Stimulated activated naive CD8-positive, alpha-beta T cell treated with anti-CD3 and anti-CD28 coated beads, Interleukin-15, Interleukin-2, amounts not matched to agents 100 U/mL and 50 U/mL, for 24 hours (primary cell): ENCODE measurements around the gene SNCG.
"Not testable (repeated sequence)": the region's sequence is repeated elsewhere in the genome, so short reads cannot be mapped to it uniquely, and the experiment has no call there.

Experiments
- ATAC-seq: fragments of 150-1000 bp; cut with Tn5 transposase; one replicate; pipeline ENCODE4 v1.10.0; 2021
- DNase-seq: peaks from one replicate; pipeline ENCODE4 v3.0.0; 2021

SNCG gene

GRCh38 chr10:86978457-86978856 lies 20.1 kb downstream of the SNCG start:
- not testable (repeated sequence) for ATAC-seq

GRCh38 chr10:86979296-86979818 lies 21.0 kb downstream of the SNCG start:
- no peak for DNase-seq
- no peak for ATAC-seq

More at GRCh38 chr10:86978457-86978856, 20.1 kb downstream of the SNCG start:
- DNase-seq, result not testable (repeated sequence)

- ATAC-seq (no peak), DNase-seq (no peak)
These were observed 21.6 kb downstream of the SNCG start for GRCh38 chr10:86979977-86980448.

DNA sequence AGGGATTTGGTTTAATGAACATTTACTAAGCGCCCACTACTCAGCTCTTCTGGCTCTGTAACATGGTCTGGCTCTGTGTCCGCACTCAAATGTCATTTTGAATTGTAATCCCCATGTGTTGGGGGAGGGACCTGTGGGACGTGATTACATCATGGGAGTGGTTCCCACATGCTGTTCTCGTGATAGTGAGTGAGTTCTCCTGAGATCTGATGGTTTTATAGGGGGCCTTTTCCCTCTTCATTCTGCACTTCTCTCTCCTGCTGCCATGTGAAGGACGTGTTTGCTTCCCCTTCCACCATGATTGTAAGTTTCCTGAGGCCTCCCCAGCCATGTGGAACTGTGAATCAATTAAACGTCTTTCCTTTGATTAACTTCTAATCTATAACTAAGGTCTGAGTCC lies 22.6 kb downstream of the SNCG start:
- not testable (repeated sequence) for ATAC-seq, DNase-seq

- DNase-seq, result no peak
These were observed 23.3 kb downstream of the SNCG start for GRCh38 chr10:86981716-86982115.

DNA sequence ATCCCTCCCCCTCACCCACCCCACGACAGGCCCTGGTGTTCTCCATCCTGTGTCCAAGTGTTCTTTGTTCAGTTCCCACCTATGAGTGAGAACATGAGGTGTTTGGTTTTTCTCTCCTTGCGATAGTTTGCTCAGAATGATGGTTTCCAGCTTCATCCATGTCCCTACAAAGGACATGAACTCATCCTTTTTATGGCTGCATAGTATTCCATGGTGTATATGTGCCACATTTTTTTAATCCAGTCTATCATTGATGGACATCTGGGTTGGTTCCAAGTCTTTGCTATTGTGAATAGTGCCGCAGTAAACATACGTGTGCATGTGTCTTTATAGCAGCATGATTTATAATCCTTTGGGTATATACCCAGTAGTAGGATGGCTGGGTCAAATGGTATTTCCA lies 26.1 kb downstream of the SNCG start:
- not testable (repeated sequence) for ATAC-seq, DNase-seq

More at GRCh38 chr10:86981716-86982115, 23.3 kb downstream of the SNCG start:
- no peak for ATAC-seq

GRCh38 chr10:86988520-86988919 lies 30.1 kb downstream of the SNCG start:
- no peak for ATAC-seq
- DNase-seq, result no peak

DNA sequence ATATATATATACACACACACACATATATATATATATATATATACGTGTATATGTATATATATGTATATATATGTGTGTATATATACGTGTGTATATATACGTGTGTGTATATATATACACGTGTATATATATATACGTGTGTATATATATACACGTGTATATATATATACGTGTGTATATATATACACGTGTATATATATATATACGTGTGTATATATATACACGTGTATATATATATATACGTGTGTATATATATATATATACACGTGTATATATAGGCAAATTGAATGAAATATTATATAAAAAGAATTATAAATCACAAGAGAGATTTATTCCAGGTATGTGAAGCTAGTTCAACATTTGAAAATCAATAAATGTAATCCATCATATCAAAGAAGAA lies 33.0 kb downstream of the SNCG start:
- not testable (repeated sequence) for DNase-seq, ATAC-seq

DNA sequence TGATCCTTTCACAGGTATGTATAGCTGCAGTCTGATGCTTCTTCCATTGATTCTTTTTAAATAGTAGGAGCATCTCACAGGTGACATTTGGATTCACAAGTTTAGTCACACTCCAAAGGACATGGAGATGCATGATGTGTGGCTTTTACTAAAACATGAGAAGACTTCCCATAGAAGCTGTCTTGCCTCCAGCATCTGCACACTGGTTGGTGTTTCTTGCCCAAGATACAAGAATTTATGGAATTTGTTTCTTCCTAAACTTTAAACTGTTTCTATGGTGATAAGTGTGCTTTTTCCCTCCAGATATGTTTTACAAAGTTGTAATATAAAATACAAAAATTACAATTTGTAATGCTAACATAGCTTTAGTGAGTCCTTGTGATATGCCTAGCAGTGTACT lies 34.1 kb downstream of the SNCG start:
- no peak for ATAC-seq
- no peak for DNase-seq

- DNase-seq, result no peak
- no peak for ATAC-seq
These were observed 34.5 kb downstream of the SNCG start for GRCh38 chr10:86992929-86993328.

DNA sequence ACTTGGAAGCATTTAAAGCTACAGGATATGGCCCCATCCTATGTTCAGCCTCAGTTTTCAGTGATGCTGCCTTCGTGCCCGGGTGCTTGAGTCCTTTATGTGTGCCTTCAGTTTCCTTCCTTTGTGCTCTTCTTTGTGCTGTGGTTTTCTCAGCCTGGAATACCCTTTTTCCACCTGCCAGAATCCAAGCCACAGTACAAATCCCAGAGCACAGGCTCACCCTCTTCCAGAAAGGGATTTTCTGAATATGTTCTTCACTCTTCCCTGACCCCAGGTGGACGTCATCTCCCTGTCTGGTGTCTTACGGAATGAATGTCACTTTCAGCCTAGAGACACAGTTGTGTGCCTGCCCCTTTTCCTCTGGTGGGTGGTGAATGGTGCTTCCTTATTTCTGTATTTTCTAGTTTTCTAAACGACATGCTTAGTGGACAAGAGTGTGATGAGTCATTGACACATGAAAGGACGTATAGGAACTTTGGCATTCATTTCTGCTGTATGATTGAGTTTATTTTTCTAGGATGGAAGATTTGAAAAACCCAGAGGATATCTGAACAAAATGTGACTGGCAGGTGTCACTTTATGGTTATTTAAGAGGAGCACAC lies 41.5 kb downstream of the SNCG start:
- not testable (repeated sequence) for DNase-seq, ATAC-seq

DNA sequence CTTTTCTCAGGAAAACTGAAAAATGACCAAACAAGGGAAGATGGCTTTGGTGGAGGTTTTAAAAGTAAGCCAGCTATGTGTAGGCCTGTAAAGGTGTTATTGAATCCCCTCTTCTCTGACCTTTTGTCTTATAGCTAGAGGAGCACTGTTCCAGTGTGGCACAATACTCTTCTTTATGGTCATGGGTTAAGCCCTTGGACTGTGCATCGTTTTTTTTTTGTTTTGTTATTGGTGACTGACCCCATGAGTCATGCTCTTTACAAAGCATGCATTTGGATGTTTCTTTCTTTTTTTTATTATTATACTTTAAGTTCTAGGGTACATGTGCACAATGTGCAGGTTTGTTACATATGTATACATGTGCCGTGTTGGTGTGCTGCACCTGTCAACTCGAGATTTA lies 42.1 kb downstream of the SNCG start:
- ATAC-seq (no peak), DNase-seq (no peak)

DNA sequence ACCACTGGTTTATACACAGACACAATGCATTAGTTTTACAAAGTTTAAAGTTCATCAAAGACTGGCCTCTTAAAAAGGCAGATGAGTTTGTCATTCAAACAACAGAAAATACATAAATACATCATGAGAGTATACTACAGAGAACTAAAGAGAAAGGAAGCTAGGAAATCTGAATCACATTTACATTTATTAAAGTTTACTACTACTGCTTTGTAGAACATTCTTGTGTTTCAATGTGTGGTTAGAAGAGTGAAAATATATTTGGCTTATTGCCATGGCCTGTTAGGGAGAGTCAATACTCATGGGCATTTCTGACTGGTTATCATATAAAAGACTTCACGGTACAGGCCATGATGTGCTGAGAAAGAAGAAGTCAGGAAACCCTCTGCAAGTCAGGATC lies 48.7 kb downstream of the SNCG start:
- not testable (repeated sequence) for DNase-seq, ATAC-seq

GRCh38 chr10:87007674-87008073 lies 49.3 kb downstream of the SNCG start:
- not testable (repeated sequence) for ATAC-seq, DNase-seq

DNA sequence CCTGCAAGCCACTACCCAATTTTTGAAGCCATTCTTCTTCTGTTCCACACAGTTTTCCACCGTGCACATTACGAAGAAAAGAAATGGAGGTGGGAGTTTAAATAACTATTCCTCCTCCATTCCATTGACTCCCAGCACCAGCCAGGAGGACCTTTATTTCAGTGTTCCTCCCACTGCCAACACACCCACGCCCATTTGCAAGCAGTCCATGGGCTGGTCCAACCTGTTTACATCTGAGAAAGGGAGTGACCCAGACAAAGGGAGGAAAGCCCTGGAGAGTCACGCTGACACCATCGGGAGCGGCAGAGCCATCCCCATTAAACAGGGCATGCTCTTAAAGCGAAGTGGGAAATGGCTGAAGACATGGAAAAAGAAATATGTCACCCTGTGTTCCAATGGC lies 49.9 kb downstream of the SNCG start:
- not testable (repeated sequence) for DNase-seq, ATAC-seq

DNA sequence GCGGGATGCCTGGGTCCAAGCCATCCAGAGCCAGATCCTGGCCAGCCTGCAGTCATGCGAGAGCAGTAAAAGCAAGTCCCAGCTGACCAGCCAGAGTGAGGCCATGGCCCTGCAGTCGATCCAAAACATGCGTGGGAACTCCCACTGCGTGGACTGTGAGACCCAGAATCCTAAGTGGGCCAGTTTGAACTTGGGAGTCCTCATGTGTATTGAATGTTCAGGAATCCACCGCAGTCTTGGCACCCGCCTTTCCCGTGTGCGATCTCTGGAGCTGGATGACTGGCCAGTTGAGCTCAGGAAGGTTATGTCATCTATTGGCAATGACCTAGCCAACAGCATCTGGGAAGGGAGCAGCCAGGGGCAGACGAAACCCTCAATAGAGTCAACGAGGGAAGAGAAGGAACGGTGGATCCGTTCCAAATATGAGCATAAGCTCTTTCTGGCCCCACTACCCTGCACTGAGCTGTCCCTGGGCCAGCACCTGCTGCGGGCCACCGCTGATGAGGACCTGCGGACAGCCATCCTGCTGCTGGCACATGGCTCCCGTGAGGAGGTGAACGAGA lies 50.8 kb downstream of the SNCG start:
- ATAC-seq, DNase-seq: not testable (repeated sequence)
